Measurements from ENCODE around the gene XPR1.

DNA sequence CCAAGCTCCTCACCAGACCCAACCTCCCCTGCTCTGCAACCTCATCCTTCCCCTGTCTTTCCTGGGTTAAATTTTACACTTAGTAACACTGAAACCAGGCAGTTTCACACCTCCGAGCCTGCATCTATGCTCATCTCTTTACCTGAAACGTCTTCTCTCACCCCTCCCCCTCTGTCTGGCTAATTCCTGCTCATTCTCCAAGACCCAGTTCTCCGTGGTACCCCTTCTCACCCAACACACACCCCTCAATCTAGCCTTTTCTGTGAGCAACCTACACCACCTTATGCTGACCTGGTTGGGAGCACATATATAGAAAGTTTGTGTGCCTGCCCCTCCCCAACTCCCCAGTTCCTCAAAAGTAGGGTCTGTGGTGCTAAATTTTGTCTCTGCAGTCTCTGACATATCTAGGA lies 277.2 kb downstream of the XPR1 start:
- TF ChIP-seq CTCF (IDR thresholded peaks at IDR 0.05), result no peak
- TF ChIP-seq EZH2 (IDR thresholded peaks at IDR 0.05; ENCODE audit: borderline replicate concordance, insufficient read depth, low read depth, low read length, poor library complexity, severe bottlenecking), result no peak

All from B cell (primary cell).